Measurements from ENCODE around the gene CPNE9. TPM values are rescaled to one million over a fixed set of nuclear protein-coding genes. Genes with fewer than 3 reads are reported as not detected.
A peak's percentile ranks its signal among the peaks of the same experiment; 100 is the strongest.

Gene CPNE9
- total and polyA plus RNA-seq, 2 of the 8 experiments (the other 6 are each of a cell fraction or from before 2014, with no cell fraction given), result 4.8 to 6.0 TPM

DNA sequence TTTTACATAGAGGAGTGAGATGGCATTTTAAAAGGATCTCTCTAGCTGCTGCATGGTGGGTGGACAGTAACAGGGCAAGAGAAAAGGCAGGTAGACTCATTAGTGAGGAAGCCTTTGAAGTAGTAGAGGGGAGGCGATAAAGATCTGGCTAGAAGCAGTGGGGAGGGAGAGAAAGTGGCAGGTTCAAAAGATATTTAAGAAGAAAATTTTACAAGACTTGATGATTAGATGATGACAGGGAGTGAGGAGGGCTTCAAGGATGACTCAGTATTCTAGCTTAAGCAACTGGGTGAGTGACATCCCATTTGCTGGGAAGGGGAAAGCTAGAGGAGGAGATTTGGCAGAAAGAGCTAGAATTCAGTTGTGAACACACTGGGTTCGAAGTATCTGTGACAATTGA is 24.1 kb downstream of the CPNE9 start:
- Histone ChIP-seq H3K4ac (replicated peaks; ENCODE audit: insufficient read length, low read depth, low read length) (no peak overlapping the region), H3K23ac (ENCODE audit: insufficient read length) (no peak overlapping the region), H3K4me2 (ENCODE audit: insufficient read depth in 1 of 2, low read depth in 2 of 2, low read length in 2 of 2) (no peak overlapping the region; a peak in 1 of 4 replicates), H2BK120ac (replicated peaks; ENCODE audit: low read depth, low read length) (no peak overlapping the region), H3K4me1 (replicated peaks in 1 of 4; ENCODE audit: control insufficient read depth in 3 of 4, insufficient read depth in 4 of 4, low read length in 3 of 4) (peaks cover 0 to 5% (median 3%) of the 10 kb centered on the region in 4 experiments; a peak in 6 of 7 replicates), H3K23me2 (ENCODE audit: low read depth, low read length) (peaks cover 10% of the 10 kb centered on the region), H2BK15ac (ENCODE audit: low read length) (no peak overlapping the region), H3K27ac (ENCODE audit: low read depth, low read length) (0 out of 2 replicates have a peak overlapping the region, but pooled peaks have one; percentile 38), H2BK5ac (ENCODE audit: low read depth, low read length) (no peak overlapping the region), H3K14ac (ENCODE audit: insufficient read length) (no peak overlapping the region), H3K27me3 (replicated peaks in 1 of 4; ENCODE audit: control insufficient read depth in 3 of 4, extremely low read depth in 1 of 4, insufficient read depth in 3 of 4, low read length in 3 of 4) (no peaks in the 10 kb centered on the region), H4K8ac (ENCODE audit: extremely low read depth, insufficient read depth, low read length) (no peak overlapping the region), H2BK12ac (ENCODE audit: low read depth, low read length) (0 out of 2 replicates have a peak overlapping the region, but pooled peaks have one; percentile 9), H2BK20ac (ENCODE audit: low read length) (no peak overlapping the region), H3K79me1 (ENCODE audit: low read depth, low read length) (peaks cover 3% of the 10 kb centered on the region), H3K36me3 (ENCODE audit: control insufficient read depth in 2 of 4, insufficient read depth in 4 of 4, low read length in 3 of 4) (no peaks in the 10 kb centered on the region), H2AFZ (ENCODE audit: low read length) (no peak overlapping the region; the same call in 1 of the 2 replicates), H2AK5ac (ENCODE audit: low read depth, low read length) (no peak overlapping the region), H4K5ac (ENCODE audit: insufficient read length, low read depth, low read length) (no peak overlapping the region), H4K20me1 (replicated peaks in 1 of 2; ENCODE audit: control insufficient read depth in 1 of 2, insufficient read depth in 2 of 2, low read length in 2 of 2) (peaks cover 2 to 4% of the 10 kb centered on the region in 2 experiments), H3K18ac (ENCODE audit: extremely low read depth, low read length) (0 out of 2 replicates have a peak overlapping the region, but pooled peaks have one; percentile 2), H4K91ac (replicated peaks; ENCODE audit: insufficient read length, low read length) (no peak overlapping the region), H3K79me2 (ENCODE audit: control insufficient read depth in 1 of 2, insufficient read depth in 2 of 2, low read length in 2 of 2) (peaks cover 8 to 9% of the 10 kb centered on the region in 2 experiments), H3K56ac (replicated peaks; ENCODE audit: insufficient read length, low read depth, low read length) (no peak overlapping the region), H3K9ac (replicated peaks in 1 of 4; ENCODE audit: extremely low read depth in 1 of 4, low read depth in 3 of 4, low read length in 3 of 4) (no peak overlapping the region), H3K9me3 (ENCODE audit: insufficient read depth in 2 of 2, low read depth in 1 of 2, low read length in 1 of 2) (no peaks in the 10 kb centered on the region), H3K4me3 (ENCODE audit: extremely low read depth in 1 of 4, insufficient read depth in 2 of 4, low read depth in 3 of 4, low read length in 4 of 4) (no peak overlapping the region)
- POLR2A ChIA-PET (ENCODE audit: partially characterized antibody), result interaction anchor here (1.1 to 8.4 kb wide), 7 partner anchors 9 to 331 kb away, joined by 3 to 60 read pairs (median 3); partner anchors contain the start of genes ARPC4, OGG1 and SETD5
- DNase-seq (ENCODE audit: low read depth in 1 of 2, low spot score in 2 of 2) (no peak), FAIRE-seq (no peak)
- CTCF ChIA-PET (ENCODE audit: partially characterized antibody), result interaction anchor here (0.8 to 8.6 kb wide), 45 partner anchors 10 to 243 kb away, joined by 3 to 109 read pairs (median 5); partner anchors contain the start of gene CPNE9
- TF ChIP-seq JUND (IDR thresholded peaks at IDR 0.05; ENCODE audit: low read length) (no peak), CTBP2 (IDR thresholded peaks at IDR 0.05; ENCODE audit: borderline replicate concordance, insufficient read depth, insufficient read length, low read length) (no peak), CHD1 (IDR thresholded peaks at IDR 0.05; ENCODE audit: low read depth, low read length) (no peak), JUN (IDR thresholded peaks at IDR 0.05; ENCODE audit: low read depth, low read length) (no peak), SRF (IDR thresholded peaks at IDR 0.05; ENCODE audit: low read depth, low read length) (no peak), FOSL1 (IDR thresholded peaks at IDR 0.05; ENCODE audit: insufficient read depth, low read depth, low read length) (no peak), SIN3A (conservative IDR thresholded peaks at IDR 0.05 in 1 of 2, IDR thresholded peaks at IDR 0.05 in 1 of 2; ENCODE audit: low read depth in 1 of 2, low read length in 2 of 2) (no peak), KDM5A (IDR thresholded peaks at IDR 0.05; ENCODE audit: low read length) (no peak), GTF2F1 (IDR thresholded peaks at IDR 0.05; ENCODE audit: borderline replicate concordance, low read depth, low read length) (no peak), TCF12 (IDR thresholded peaks at IDR 0.05; ENCODE audit: low read depth, low read length) (no peak), E2F6 (IDR thresholded peaks at IDR 0.05) (no peak)
- 88% methylated on average over 2 of the region's 2 CpGs; no CpG with 5 or more reads in 1 of the 2 experiments for WGBS, 2 experiments (ENCODE audit: extremely low coverage in 1 of 2, insufficient coverage in 1 of 2, insufficient read length in 1 of 2, insufficient replicate concordance in 2 of 2, low coverage in 1 of 2, low lambda C conversion rate in 2 of 2, missing lambda C conversion rate in 1 of 2)
